K562 (cell line): ENCODE measurements around the gene BBLN. TPM values are rescaled to one million over a fixed set of nuclear protein-coding genes. Genes with fewer than 3 reads are reported as not detected.
A peak's percentile ranks its signal among the peaks of the same experiment; 100 is the strongest.

Experiments
- ATF7 ChIP-seq: fragments of 450-650 bp; IDR thresholded peaks from 2 replicates; pipeline ENCODE4 v1.7.1; 2014; ENCODE audit warnings: mild to moderate bottlenecking, moderate library complexity
- BACH1 ChIP-seq: fragments of 200-800 bp; sonication (Bioruptor generic); IDR thresholded peaks from 2 replicates; pipeline ENCODE4 v1.6.1; 2016; ENCODE audit warnings: missing genetic modification characterization, missing compliant biosample characterization
- BDP1 ChIP-seq: IDR thresholded peaks from 3 replicates; pipeline ENCODE4 v1.6.1; 2011; ENCODE audit not compliant: insufficient read length, insufficient read depth
- BHLHE40 ChIP-seq: IDR thresholded peaks from 2 replicates; pipeline ENCODE4 v1.6.1; 2011; ENCODE audit warnings: low read length, improper control_type of control experiment
- CREB1 ChIP-seq, 2 experiments: sonication (generic) in 1 of 2; formaldehyde crosslinking in 1 of 2; IDR thresholded peaks; 2 replicates each; pipeline versions ENCODE4 v1.6.1 to v1.8.0; 2012 to 2022; ENCODE audit warnings: inconsistent platforms in 1 of 2, mild to moderate bottlenecking in 1 of 2, missing genetic modification reagents in 1 of 2, moderate library complexity in 1 of 2
- ILF3 ChIP-seq: fragments of 450-650 bp; IDR thresholded peaks from 2 replicates; pipeline ENCODE4 v1.6.1; 2018; ENCODE audit warnings: antibody characterized with exemption, mild to moderate bottlenecking, moderate library complexity, borderline replicate concordance
- MYNN ChIP-seq, 2 experiments: sonication (generic); formaldehyde crosslinking in 1 of 2; IDR thresholded peaks; 2 replicates each; pipeline versions ENCODE4 v1.5.0 to v1.6.1; 2016 to 2020; ENCODE audit warnings: antibody characterized with exemption in 1 of 2, missing genetic modification reagents in 1 of 2
- POLR2G ChIP-seq: fragments of 200-400 bp; formaldehyde crosslinking; IDR thresholded peaks from 2 replicates; pipeline ENCODE4 v1.6.1; 2017; ENCODE audit warnings: low read depth, mild to moderate bottlenecking, antibody characterized with exemption, low read length, moderate library complexity
- RB1 ChIP-seq: fragments of 450-650 bp; IDR thresholded peaks from 2 replicates; pipeline ENCODE4 v1.6.1; 2017; ENCODE audit warnings: low read depth, mild to moderate bottlenecking
- RCOR1 ChIP-seq, 2 experiments: IDR thresholded peaks; 2 replicates each; pipeline ENCODE4 v1.6.1; 2012; ENCODE audit warnings: low read depth in 2 of 2, low read length in 2 of 2, borderline replicate concordance in 1 of 2, improper control_type of control experiment in 1 of 2
- SMAD3 ChIP-seq: fragments of 450-650 bp; formaldehyde crosslinking; conservative IDR thresholded peaks from 2 replicates; pipeline ENCODE4 v1.4.0; 2020; ENCODE audit warnings: mild to moderate bottlenecking
- SRSF3 ChIP-seq: fragments of 200-400 bp; formaldehyde crosslinking; IDR thresholded peaks from 2 replicates; pipeline ENCODE4 v1.6.1; 2016; ENCODE audit warnings: mild to moderate bottlenecking, low read length, moderate library complexity; ENCODE audit not compliant: insufficient read depth
- TARDBP ChIP-seq: fragments of 450-650 bp; IDR thresholded peaks from 2 replicates; pipeline ENCODE4 v1.6.1; 2016
- TEAD1 ChIP-seq, 2 experiments: fragments of 450-650 bp in 1 of 2; sonication (generic) in 1 of 2; formaldehyde crosslinking; IDR thresholded peaks; 2 replicates each; pipeline versions ENCODE4 v1.4.0 to v1.8.0; 2020 to 2022; ENCODE audit warnings: mild to moderate bottlenecking in 2 of 2, missing genetic modification reagents in 1 of 2
- TRIM28 ChIP-seq: fragments of 450-650 bp; IDR thresholded peaks from 2 replicates; pipeline ENCODE4 v1.6.1; 2017
- ZFP36 ChIP-seq: fragments of 150-350 bp; IDR thresholded peaks from 2 replicates; pipeline ENCODE4 v1.6.1; 2018; ENCODE audit warnings: low read length, low read depth; ENCODE audit not compliant: partially characterized antibody
- ZNF140 ChIP-seq: fragments of 250-450 bp; sonication (Bioruptor Pico); IDR thresholded peaks from 2 replicates; pipeline ENCODE4 v1.8.0; 2021; ENCODE audit warnings: moderate library complexity, mild to moderate bottlenecking, inconsistent platforms
- ZNF174 ChIP-seq: fragments of 250-450 bp; sonication (Bioruptor Pico); IDR thresholded peaks from 2 replicates; pipeline ENCODE4 v1.4.0; 2020; ENCODE audit warnings: mild to moderate bottlenecking
- ZNF263 ChIP-seq: sonication (generic); formaldehyde crosslinking; IDR thresholded peaks from 2 replicates; pipeline ENCODE4 v1.8.0; 2022; ENCODE audit warnings: mild to moderate bottlenecking, missing genetic modification reagents, borderline replicate concordance
- ZNF282 ChIP-seq: sonication (generic); formaldehyde crosslinking; IDR thresholded peaks from 2 replicates; pipeline ENCODE4 v1.8.1; 2023; ENCODE audit warnings: missing genetic modification reagents
- ZNF589 ChIP-seq: fragments of 200-800 bp; sonication (Bioruptor generic); IDR thresholded peaks from 2 replicates; pipeline ENCODE4 v1.6.1; 2016; ENCODE audit warnings: low read depth, missing genetic modification characterization, missing compliant biosample characterization
- polyA plus RNA-seq, 8 experiments: library from polyadenylated mRNA; depleted of rRNA in 4 of 8; stranded (reverse) in 5 of 8; unstranded in 3 of 8; fragments of >200 nt; fragmentation: Nextera tagmentation in 2 of 8; fragmentation: Illumina TruSeq in 1 of 8; extraction: Ambion mirVana in 2 of 8; extraction: Trizol in 1 of 8; gene quantifications; 2 replicates each; pipeline versions ENCODE4 v1.2.1 to v1.2.3, GENCODE V29; 2011 to 2014; ENCODE audit warnings: inconsistent platforms in 1 of 8, missing spikeins in 1 of 8
- total RNA-seq, 7 experiments: library from RNA; depleted of rRNA in 6 of 7; stranded (reverse); fragments of >200 nt in 6 of 7; fragmentation: Illumina TruSeq in 2 of 7; extraction: Trizol in 2 of 7; gene quantifications; 2 replicates each; pipeline versions ENCODE4 v1.2.1 to v1.2.3, GENCODE V29; 2011 to 2021; ENCODE audit warnings: low replicate concordance in 1 of 7
- TF ChIP-seq, protein P1 (sequence below), 2 experiments: fragments of 250-450 bp in 1 of 2; fragments of 450-650 bp in 1 of 2; sonication (Bioruptor Pico) in 1 of 2; IDR thresholded peaks; 2 replicates each; pipeline versions ENCODE4 v1.6.1 to v1.8.0; 2016 to 2021; ENCODE audit warnings: mild to moderate bottlenecking in 2 of 2, moderate library complexity in 2 of 2, missing compliant biosample characterization in 1 of 2, missing genetic modification characterization in 1 of 2
- TF ChIP-seq, protein P2 (sequence below), 2 experiments: fragments of 150-350 bp in 1 of 2; IDR thresholded peaks; 2 replicates each; pipeline ENCODE4 v1.6.1; 2012 to 2016; ENCODE audit warnings: low read depth in 2 of 2, low read length in 2 of 2, mild to moderate bottlenecking in 1 of 2, moderate library complexity in 1 of 2
- TF ChIP-seq, protein P3 (sequence below): IDR thresholded peaks from 3 replicates; pipeline ENCODE4 v1.6.1; 2011; ENCODE audit warnings: borderline replicate concordance, mild to moderate bottlenecking; ENCODE audit not compliant: insufficient read length, insufficient read depth

The BBLN gene
- total and polyA plus RNA-seq, 9 of the 15 experiments (the other 6 are each of a cell fraction or from before 2014, with no cell fraction given): 4.2 to 331 (median 87.1) TPM

DNA sequence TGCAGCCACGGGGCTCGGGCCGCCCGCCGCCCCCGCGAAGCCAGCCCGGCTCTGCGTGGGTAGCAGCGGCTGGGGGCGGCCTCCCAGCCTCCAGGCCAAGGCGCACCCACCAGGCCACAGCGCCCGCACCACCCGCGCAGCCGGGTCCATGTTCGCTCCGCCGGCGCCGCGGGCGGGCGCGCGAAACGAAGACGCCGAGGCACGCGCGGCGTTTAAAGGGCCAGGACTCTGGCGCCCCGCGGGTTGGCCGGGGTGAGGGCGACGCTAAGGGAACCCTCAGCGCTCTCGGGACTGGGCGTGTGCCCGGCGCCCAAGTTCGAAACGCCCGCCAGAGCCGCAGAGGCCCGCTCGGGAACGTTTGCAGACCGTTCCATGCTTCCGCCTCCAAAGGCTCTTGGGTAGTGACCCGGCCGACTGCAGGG, 32.5 kb upstream of the BBLN start, which contains the start of gene PTGES2 (continued):
- TF ChIP-seq RB1 (peak; percentile 80; the same call in 1 of the 2 replicates), TARDBP (peak; percentile 52; the same call in 1 of the 2 replicates), ZNF140 (CRISPR knock-in tag) (no peak), ZNF282 (CRISPR knock-in tag) (no peak), TRIM28 (no peak), SMAD3 (CRISPR knock-in tag) (no peak), POLR2G (peak; percentile 86), SRSF3 (0 out of 2 replicates have a peak, but pooled peaks have one; percentile 12), BDP1 (no peak), ILF3 (no peak), ZNF589 (CRISPR knock-in tag) (0 out of 2 replicates have a peak, but pooled peaks have one; percentile 26), RCOR1 (IDR thresholded peaks at IDR 0.05; ENCODE audit: borderline replicate concordance in 1 of 2, low read depth in 2 of 2, low read length in 2 of 2) (no peak; a peak in 1 of 4 replicates), ZFP36 (no peak), ZNF263 (CRISPR knock-in tag) (0 out of 2 replicates have a peak, but pooled peaks have one; percentile 1), BACH1 (tag) (no peak), CREB1 (IDR thresholded peaks at IDR 0.05) (peak; percentile 13; the same call in 1 of the 2 replicates), CREB1 (CRISPR knock-in tag; IDR thresholded peaks at IDR 0.05) (no peak), ATF7 (peak; percentile 12; the same call in 1 of the 2 replicates), MYNN (IDR thresholded peaks at IDR 0.05) (no peak), MYNN (CRISPR knock-in tag; IDR thresholded peaks at IDR 0.05) (no peak), ZNF174 (CRISPR knock-in tag) (no peak), TEAD1 (CRISPR knock-in tag; IDR thresholded peaks at IDR 0.05) (peak in 1 of 2 experiments; percentile 56; a peak in 1 of 4 replicates), BHLHE40 (peak; percentile 91)
- TF ChIP-seq, protein P1, sequence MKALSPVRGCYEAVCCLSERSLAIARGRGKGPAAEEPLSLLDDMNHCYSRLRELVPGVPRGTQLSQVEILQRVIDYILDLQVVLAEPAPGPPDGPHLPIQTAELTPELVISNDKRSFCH (CRISPR knock-in tag; IDR thresholded peaks at IDR 0.05): no peak
- TF ChIP-seq, protein P1 (tag; IDR thresholded peaks at IDR 0.05): peak; percentile 72; the same call in 1 of the 2 replicates
- TF ChIP-seq, protein P2, sequence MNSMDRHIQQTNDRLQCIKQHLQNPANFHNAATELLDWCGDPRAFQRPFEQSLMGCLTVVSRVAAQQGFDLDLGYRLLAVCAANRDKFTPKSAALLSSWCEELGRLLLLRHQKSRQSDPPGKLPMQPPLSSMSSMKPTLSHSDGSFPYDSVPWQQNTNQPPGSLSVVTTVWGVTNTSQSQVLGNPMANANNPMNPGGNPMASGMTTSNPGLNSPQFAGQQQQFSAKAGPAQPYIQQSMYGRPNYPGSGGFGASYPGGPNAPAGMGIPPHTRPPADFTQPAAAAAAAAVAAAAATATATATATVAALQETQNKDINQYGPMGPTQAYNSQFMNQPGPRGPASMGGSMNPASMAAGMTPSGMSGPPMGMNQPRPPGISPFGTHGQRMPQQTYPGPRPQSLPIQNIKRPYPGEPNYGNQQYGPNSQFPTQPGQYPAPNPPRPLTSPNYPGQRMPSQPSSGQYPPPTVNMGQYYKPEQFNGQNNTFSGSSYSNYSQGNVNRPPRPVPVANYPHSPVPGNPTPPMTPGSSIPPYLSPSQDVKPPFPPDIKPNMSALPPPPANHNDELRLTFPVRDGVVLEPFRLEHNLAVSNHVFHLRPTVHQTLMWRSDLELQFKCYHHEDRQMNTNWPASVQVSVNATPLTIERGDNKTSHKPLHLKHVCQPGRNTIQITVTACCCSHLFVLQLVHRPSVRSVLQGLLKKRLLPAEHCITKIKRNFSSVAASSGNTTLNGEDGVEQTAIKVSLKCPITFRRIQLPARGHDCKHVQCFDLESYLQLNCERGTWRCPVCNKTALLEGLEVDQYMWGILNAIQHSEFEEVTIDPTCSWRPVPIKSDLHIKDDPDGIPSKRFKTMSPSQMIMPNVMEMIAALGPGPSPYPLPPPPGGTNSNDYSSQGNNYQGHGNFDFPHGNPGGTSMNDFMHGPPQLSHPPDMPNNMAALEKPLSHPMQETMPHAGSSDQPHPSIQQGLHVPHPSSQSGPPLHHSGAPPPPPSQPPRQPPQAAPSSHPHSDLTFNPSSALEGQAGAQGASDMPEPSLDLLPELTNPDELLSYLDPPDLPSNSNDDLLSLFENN (IDR thresholded peaks at IDR 0.05; ENCODE audit: low read depth in 2 of 2, low read length in 2 of 2): peak in 1 of 2 experiments; percentile 55; a peak in 1 of 4 replicates
- TF ChIP-seq, protein P3, sequence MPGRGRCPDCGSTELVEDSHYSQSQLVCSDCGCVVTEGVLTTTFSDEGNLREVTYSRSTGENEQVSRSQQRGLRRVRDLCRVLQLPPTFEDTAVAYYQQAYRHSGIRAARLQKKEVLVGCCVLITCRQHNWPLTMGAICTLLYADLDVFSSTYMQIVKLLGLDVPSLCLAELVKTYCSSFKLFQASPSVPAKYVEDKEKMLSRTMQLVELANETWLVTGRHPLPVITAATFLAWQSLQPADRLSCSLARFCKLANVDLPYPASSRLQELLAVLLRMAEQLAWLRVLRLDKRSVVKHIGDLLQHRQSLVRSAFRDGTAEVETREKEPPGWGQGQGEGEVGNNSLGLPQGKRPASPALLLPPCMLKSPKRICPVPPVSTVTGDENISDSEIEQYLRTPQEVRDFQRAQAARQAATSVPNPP: no peak
